Heart left ventricle (tissue), 16 donors: ENCODE data around the gene WNT3A. TPM values are rescaled to one million over a fixed set of nuclear protein-coding genes. Genes with fewer than 3 reads are reported as not detected.

Source experiments
- ATAC-seq, 4 donors: fragments of 200-7000 bp; cut with Tn5 transposase; one replicate each; pipeline ENCODE4 v1.9.1; 2020 to 2022; ENCODE audit warnings: moderate library complexity in 4 of 4, mild to moderate bottlenecking in 3 of 4, moderate number of reproducible peaks in 1 of 4
- DNase-seq, 5 donors: peaks; one replicate each; pipeline ENCODE4 v3.0.0-alpha.2; 2020
- H3K27ac ChIP-seq, 12 donors: fragments of 200-600 bp; sonication (generic) in 4 of 12; one replicate each; pipeline versions ENCODE4 v1.5.0 to v1.8.0; 2016 to 2022; ENCODE audit warnings: mild to moderate bottlenecking in 2 of 12
- H3K27me3 ChIP-seq, 9 donors: fragments of 200-600 bp; sonication (generic) in 2 of 9; one replicate each; pipeline versions ENCODE4 v1.5.1 to v1.8.0; 2016 to 2022; ENCODE audit warnings: mild to moderate bottlenecking in 3 of 9
- H3K36me3 ChIP-seq, 9 donors: fragments of 200-600 bp; sonication (generic) in 2 of 9; one replicate each; pipeline versions ENCODE4 v1.5.0 to v1.8.0; 2018 to 2022; ENCODE audit warnings: mild to moderate bottlenecking in 2 of 9
- H3K4me1 ChIP-seq, 12 donors: fragments of 200-600 bp; sonication (generic) in 4 of 12; one replicate each; pipeline versions ENCODE4 v1.5.0 to v1.8.0; 2016 to 2022; ENCODE audit warnings: mild to moderate bottlenecking in 3 of 12
- H3K4me3 ChIP-seq, 12 donors: fragments of 200-600 bp; sonication (generic) in 4 of 12; one replicate each; pipeline versions ENCODE4 v1.5.0 to v1.8.0; 2017 to 2022; ENCODE audit warnings: mild to moderate bottlenecking in 9 of 12, moderate library complexity in 4 of 12
- H3K9me3 ChIP-seq, 12 donors: fragments of 200-600 bp; sonication (generic) in 4 of 12; one replicate each; pipeline versions ENCODE4 v1.5.0 to v1.8.0; 2016 to 2022; ENCODE audit warnings: mild to moderate bottlenecking in 1 of 12
- CTCF ChIP-seq, 12 donors: fragments of 200-600 bp; sonication (generic) in 4 of 12; IDR thresholded peaks; one replicate each; pipeline versions ENCODE4 v1.5.0 to v1.8.0; 2018 to 2022; ENCODE audit warnings: antibody characterized with exemption in 12 of 12, mild to moderate bottlenecking in 5 of 12
- POLR2A ChIP-seq, 2 donors: fragments of 450-650 bp; IDR thresholded peaks; one replicate each; pipeline ENCODE4 v1.6.1; 2017; ENCODE audit warnings: antibody characterized with exemption in 2 of 2, mild to moderate bottlenecking in 2 of 2, moderate library complexity in 2 of 2
- WGBS, 4 donors: extraction: QIAGEN DNeasy Blood & Tissue Kit in 2 of 4; methylation state at CpG; one replicate each; pipeline versions ENCODE4 v1.1.5 to v1.1.7; 2013 to 2018; 5-methylcytosine and 5-hydroxymethylcytosine counted together
- intact Hi-C, 10 donors: fragments of 100-400 bp; cut with DNase I; formaldehyde crosslinking; loops; one replicate each; pipeline versions ENCODE4 v1.11.1 to v1.14.2; 2022
- polyA plus RNA-seq, 2 donors: library from polyadenylated mRNA; stranded (reverse); fragments of 200-250 nt; gene quantifications; one replicate each; pipeline ENCODE4 v1.2.3, GENCODE V29; 2013
- total RNA-seq, 9 donors: library from RNA; depleted of rRNA in 2 of 9; stranded (reverse); fragments of >200 nt in 2 of 9; fragmentation: NEBNext Ultra II Directional in 3 of 9; extraction: Animal tissue kit (Norgen Biotek cat#: 25700) in 3 of 9; gene quantifications; one replicate each; pipeline versions ENCODE4 v1.1.0 to v1.2.4, GENCODE V29; 2016 to 2023
- donor health status: ischemic (EF 13 %, LVEDD 7.1; RV severe dilation, severe dysfunction).
- donor health status: healthy with polysubstance abuse.
- donor health status: DM: no; HTN: yes; CAD: no.
- donor health status: DM: no; HTN: no; CAD: no.
- donor health status: ischemic (EF 25% LVEDD 6.9; RV normal size, moderate dysfunction).
- donor health status: ischemic (EF 25% LVEDD 5.7; RV mildly dilated, moderate dysfunction).
- donor health status: healthy.
- donor health status: DM: yes; HTN: yes; CAD: no.
- donor health status: ischemic (EF 35%, LVEDD 5.7; RV mildly dilated, moderate dysfunction).
- donor health status: nonischemic (EF 11% LVEDD 7.7; RV severe dilation, severe dysfunction).
- donor health status: DM: yes; HTN: yes; CAD: no.
- donor health status: PGD.
- donor health status: ischemic (EF 29% LVEDD 5.4; RV normal size, mild dysfunction).
- donor health status: nonischemic (EF 23%, LVEDD 6.1; RV moderate dilation, normal function).

The WNT3A gene
- total and polyA plus RNA-seq, 11 donors = not detected

- ATAC-seq (peak in 2 of 4 donors; percentile 1 to 6), DNase-seq (peak in 3 of 5 donors; percentile 39 to 62 (median 48))
- peaks cover 0 to 3% (median 0%) of the 10 kb centered on the region in 9 donors for H3K36me3 ChIP-seq
- TF ChIP-seq CTCF (IDR thresholded peaks at IDR 0.05) = no peak
- no peak for TF ChIP-seq POLR2A (IDR thresholded peaks at IDR 0.05)
- intact Hi-C loops = loop anchor here in 5 of 10 donors (2.0 to 10.0 kb wide), 4 partner anchors 21 to 319 kb away; partner anchors contain the start of genes MRPL55 (in 3 of the 5) and C1orf35 (in 1 of the 5)
- peaks cover 21 to 53% (median 41%) of the 10 kb centered on the region in 12 donors for H3K4me1 ChIP-seq
- no peaks in the 10 kb centered on the region for H3K27me3 ChIP-seq
- H3K27ac ChIP-seq = peak overlapping the region in 11 of 12 donors; percentile 73 to 100 (median 99)
- 12 to 23% (median 15%) methylated on average over 14 to 31 of the region's 31 CpGs for WGBS, 4 donors
- H3K4me3 ChIP-seq = peak overlapping the region; percentile 67 to 100 (median 96)
- no peaks in the 10 kb centered on the region for H3K9me3 ChIP-seq
These were observed 74.9 kb downstream of the WNT3A start for GRCh38 chr1:228081578-228082213.

- DNase-seq (peak; percentile 93 to 96 (median 93)), ATAC-seq (peak; percentile 88 to 95 (median 94))
- TF ChIP-seq CTCF (IDR thresholded peaks at IDR 0.05) = peak in 6 of 12 donors; percentile 19 to 45 (median 30)
- TF ChIP-seq POLR2A (IDR thresholded peaks at IDR 0.05) = peak; percentile 67 to 90
- H3K4me3 ChIP-seq = peak within 1 kb of the TSS; percentile 67 to 100 (median 96)
- 0 to 2% (median 1%) methylated on average over 20 to 87 of the region's 87 CpGs for WGBS, 4 donors
- no peaks in the 10 kb centered on the region for H3K9me3 ChIP-seq
- intact Hi-C loops = loop anchor here in 5 of 10 donors (2.0 to 10.0 kb wide), 4 partner anchors 20 to 320 kb away; partner anchors contain the start of genes MRPL55 (in 3 of the 5) and C1orf35 (in 1 of the 5)
- H3K27me3 ChIP-seq = no peaks in the 10 kb centered on the region
- peak within 1 kb of the TSS; percentile 95 to 100 (median 99) for H3K27ac ChIP-seq
- peaks cover 0 to 3% (median 0%) of the 10 kb centered on the region in 9 donors for H3K36me3 ChIP-seq
- H3K4me1 ChIP-seq = peaks cover 28 to 60% (median 48%) of the 10 kb centered on the region in 12 donors
These were observed 75.6 kb downstream of the WNT3A start, which contains the start of gene ARF1 for GRCh38 chr1:228082214-228082917. TSS of gene ARF1 (plus strand) at chr1:228082708. CDS start at chr1:228097115, 14,407 bp downstream.

GRCh38 chr1:228082918-228083870 is 76.4 kb downstream of the WNT3A start:
- ATAC-seq (peak in 3 of 4 donors; percentile 13 to 32 (median 20)), DNase-seq (peak; percentile 73 to 87 (median 78))
- Histone ChIP-seq H3K9me3 (no peaks in the 10 kb centered on the region), H3K27ac (peak overlapping the region; percentile 95 to 100 (median 99)), H3K36me3 (peaks cover 0 to 7% (median 0%) of the 10 kb centered on the region in 9 donors), H3K4me3 (peak overlapping the region; percentile 67 to 100 (median 96)), H3K27me3 (no peaks in the 10 kb centered on the region), H3K4me1 (peaks cover 35 to 65% (median 56%) of the 10 kb centered on the region in 12 donors)
- TF ChIP-seq CTCF (IDR thresholded peaks at IDR 0.05) (no peak), POLR2A (IDR thresholded peaks at IDR 0.05) (no peak)
- 0 to 1% (median 0%) methylated on average over 23 to 79 of the region's 79 CpGs for WGBS, 4 donors
- intact Hi-C loops = loop anchor here in 5 of 10 donors (2.0 to 10.0 kb wide), 4 partner anchors 20 to 321 kb away; partner anchors contain the start of genes MRPL55 (in 3 of the 5) and C1orf35 (in 1 of the 5)
